MG63 (cell line): ENCODE measurements around the gene GNG7. TPM values are rescaled to one million over a fixed set of nuclear protein-coding genes. Genes with fewer than 3 reads are reported as not detected.
"Not testable (repeated sequence)": the region's sequence is repeated elsewhere in the genome, so short reads cannot be mapped to it uniquely, and the experiment has no call there.

Experiments
- DNase-seq: peaks from one replicate; pipeline ENCODE4 v3.0.0-alpha.2; 2020
- H3K27me3 ChIP-seq: fragments of 250-450 bp; sonication (Bioruptor Pico); 2 replicates; pipeline ENCODE4 v1.5.1; 2020; ENCODE audit warnings: mild to moderate bottlenecking, moderate library complexity
- H3K36me3 ChIP-seq: fragments of 250-450 bp; sonication (Bioruptor Pico); 2 replicates; pipeline ENCODE4 v1.5.1; 2020; ENCODE audit warnings: mild to moderate bottlenecking, moderate library complexity
- H3K4me3 ChIP-seq: fragments of 250-450 bp; sonication (Bioruptor Pico); 2 replicates; pipeline ENCODE4 v1.5.1; 2020; ENCODE audit warnings: mild to moderate bottlenecking, moderate library complexity
- H3K9me3 ChIP-seq: fragments of 250-450 bp; sonication (Bioruptor Pico); 2 replicates; pipeline ENCODE4 v1.5.1; 2020; ENCODE audit warnings: mild to moderate bottlenecking, moderate library complexity
- total RNA-seq: library from RNA; depleted of rRNA; stranded (reverse); fragments of >200 nt; shearing (Covaris generic); gene quantifications from 2 replicates; pipeline ENCODE4 v1.2.3, GENCODE V29; 2014; ENCODE audit warnings: low replicate concordance

The GNG7 gene
- total RNA-seq, 1 experiment from 2014 or later, result 0.20 TPM

DNA sequence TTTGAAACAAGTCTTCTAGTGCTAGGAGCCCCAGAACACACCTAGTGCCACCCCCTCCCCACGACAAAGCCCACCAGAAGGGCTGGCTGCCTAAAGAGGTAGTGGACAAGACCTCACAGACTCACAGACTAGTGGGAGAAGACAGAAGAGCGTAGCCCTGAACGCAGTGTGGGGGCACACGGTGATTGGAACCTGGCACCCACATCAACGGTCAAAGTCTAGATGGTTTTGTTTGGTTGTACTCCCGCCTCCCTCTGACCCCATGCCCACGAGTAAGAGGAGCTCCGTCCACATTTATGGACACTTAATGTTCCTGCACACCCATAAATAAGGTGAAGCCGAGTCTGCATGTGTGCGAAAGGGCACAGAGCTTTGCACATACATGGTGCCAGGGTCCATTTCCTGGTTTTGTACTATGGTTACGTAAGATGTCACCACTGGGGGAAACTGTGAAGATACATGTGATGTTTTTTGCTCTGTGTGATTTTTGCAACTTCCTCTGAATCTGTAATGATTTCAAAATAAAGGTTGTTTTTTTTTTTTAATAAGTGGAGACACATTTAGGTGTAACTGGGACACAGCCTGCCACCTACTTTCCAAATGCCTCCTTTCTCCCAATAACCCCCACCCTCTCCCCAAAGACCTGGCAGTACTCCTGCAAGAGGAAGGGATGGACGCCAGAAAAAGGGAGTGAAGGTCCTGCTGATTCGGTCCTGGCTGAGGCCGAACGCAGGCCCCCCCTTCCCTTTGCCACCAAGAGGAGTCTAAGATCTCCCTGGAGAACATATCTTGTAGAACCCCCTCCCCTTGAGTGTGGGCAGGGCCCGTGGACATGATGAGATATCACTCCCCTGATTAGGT is 72.8 kb downstream of the GNG7 start:
- no peaks in the 10 kb centered on the region for H3K27me3 ChIP-seq
- no peak for DNase-seq
- no peak overlapping the region for H3K4me3 ChIP-seq
- H3K36me3 ChIP-seq, result no peaks in the 10 kb centered on the region
- peaks cover 2% of the 10 kb centered on the region; the same call in 1 of the 2 replicates for H3K9me3 ChIP-seq

DNA sequence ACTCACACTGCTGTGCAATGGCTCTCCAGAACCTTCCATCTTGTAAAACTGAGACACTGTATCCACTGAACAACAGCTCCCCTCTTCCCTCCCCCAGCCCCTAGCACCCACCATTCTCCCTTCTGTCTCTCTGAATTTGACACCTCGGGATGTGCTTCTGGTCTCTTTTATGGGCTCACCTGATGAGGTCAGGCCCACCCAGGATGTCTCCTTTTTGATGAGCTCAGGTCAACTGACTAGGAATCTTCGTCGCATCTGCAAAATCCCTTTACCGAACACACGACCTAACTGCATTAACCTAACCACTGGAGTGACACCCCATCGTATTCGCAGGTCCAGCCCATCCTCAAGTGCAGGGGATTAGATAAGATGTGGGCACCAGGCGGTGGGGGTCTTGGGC is 73.9 kb downstream of the GNG7 start:
- Histone ChIP-seq H3K36me3 (no peaks in the 10 kb centered on the region), H3K4me3 (no peak overlapping the region), H3K9me3 (peaks cover 2% of the 10 kb centered on the region; the same call in 1 of the 2 replicates), H3K27me3 (no peaks in the 10 kb centered on the region)
- DNase-seq, result no peak

DNA sequence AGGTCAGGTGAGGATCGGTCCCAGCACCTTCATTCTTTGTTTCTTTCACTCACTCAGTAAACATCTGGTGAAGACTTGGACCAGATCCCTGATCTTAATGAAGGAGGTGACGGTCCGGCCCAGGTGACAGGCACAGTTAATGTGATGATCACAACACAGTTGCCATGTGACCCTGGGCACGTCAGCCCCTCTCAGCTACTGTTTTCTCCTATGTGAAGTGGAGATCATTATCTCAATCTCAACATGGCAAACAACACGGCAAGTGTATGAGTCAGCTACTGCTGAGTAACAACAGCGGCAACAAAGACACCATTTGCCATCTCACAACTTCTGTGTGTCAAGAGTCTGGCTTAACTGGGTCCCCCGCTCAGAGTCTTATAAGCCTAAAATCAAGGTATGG is 74.6 kb downstream of the GNG7 start:
- DNase-seq, result no peak
- peaks cover 2% of the 10 kb centered on the region; the same call in 1 of the 2 replicates for H3K9me3 ChIP-seq
- no peaks in the 10 kb centered on the region for H3K36me3 ChIP-seq
- no peaks in the 10 kb centered on the region for H3K27me3 ChIP-seq
- H3K4me3 ChIP-seq, result no peak overlapping the region

DNA sequence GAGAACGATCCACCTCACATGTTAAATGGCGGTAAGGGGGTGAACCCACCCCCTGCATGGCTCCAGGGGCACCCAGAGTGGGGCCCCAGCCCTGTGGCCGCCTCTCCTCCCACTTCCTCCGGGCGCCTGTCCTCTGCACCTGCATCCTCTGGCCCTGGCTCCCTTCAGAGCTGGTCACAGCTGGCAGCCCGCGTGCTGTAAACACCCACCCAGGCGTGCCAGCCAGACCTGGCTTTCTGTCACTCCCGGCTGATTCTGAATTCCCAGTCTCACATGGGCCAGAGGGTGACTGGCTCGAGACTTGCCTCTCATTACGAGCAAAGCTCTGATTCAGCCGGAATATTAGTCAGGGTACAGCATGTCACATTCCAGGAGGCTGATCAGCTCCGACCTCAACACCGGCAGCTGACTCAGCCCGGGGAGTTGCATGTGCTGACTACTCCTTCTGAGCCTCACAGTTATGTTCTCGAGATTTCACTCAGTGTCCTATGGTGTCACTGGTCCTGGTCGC is 75.1 kb downstream of the GNG7 start:
- no peak overlapping the region for H3K4me3 ChIP-seq
- H3K36me3 ChIP-seq, result no peaks in the 10 kb centered on the region
- H3K27me3 ChIP-seq, result no peaks in the 10 kb centered on the region
- peak; percentile 92 for DNase-seq
- peaks cover 2% of the 10 kb centered on the region; the same call in 1 of the 2 replicates for H3K9me3 ChIP-seq

DNA sequence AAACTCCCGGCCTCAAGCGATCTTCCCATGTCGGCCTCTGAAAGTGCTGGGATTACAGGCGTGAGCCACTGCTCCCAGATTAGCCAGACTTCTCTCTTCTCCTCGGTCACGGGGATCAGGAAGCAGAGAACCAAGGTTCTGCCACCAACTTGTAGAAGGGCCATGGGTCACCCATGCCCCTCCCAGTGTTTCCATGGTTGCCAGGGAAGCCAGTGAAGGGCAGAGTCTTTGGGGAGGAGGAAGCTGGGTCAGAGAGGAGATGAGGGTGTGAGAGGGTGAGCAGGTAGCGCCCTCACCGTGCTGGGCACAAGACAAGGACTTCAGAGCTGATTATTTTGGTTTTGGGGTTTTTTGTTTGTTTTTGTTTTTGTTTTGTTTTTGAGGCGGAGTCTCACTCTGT is 77.1 kb downstream of the GNG7 start:
- H3K9me3 ChIP-seq, result peaks cover 2% of the 10 kb centered on the region; the same call in 1 of the 2 replicates
- no peaks in the 10 kb centered on the region for H3K36me3 ChIP-seq
- no peak overlapping the region for H3K4me3 ChIP-seq
- no peaks in the 10 kb centered on the region for H3K27me3 ChIP-seq
- no peak for DNase-seq

DNA sequence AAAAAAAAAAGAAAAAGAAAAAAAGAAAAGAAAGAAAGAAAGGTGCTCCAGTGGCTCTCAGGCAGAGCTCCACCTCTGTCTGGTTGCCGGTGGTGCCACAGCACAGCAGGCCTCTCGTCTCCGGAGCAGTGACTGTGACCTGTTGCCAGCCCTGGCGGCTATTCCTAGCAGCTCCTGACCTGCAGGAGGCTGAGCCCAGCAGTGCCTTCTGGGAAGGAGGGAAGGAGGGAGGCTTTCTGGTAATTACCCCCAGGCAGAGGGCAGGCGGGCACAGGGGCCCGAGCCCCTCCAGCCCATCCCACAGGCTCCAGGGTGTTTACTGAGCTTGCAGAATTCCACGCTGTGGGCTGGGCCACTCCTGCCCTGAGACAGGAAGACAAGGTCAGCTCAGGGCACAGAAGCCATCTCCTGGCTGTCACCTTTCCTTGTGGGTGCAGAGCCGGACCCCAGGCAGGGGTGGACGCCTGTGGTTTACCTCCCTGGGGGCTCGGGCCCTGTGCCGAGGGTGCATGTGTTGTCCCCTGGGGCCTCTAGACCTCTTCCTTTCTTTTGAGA is 77.9 kb downstream of the GNG7 start:
- Histone ChIP-seq H3K36me3 (no peaks in the 10 kb centered on the region), H3K27me3 (no peaks in the 10 kb centered on the region), H3K4me3 (no peak overlapping the region), H3K9me3 (peaks cover 2% of the 10 kb centered on the region; the same call in 1 of the 2 replicates)
- DNase-seq, result no peak

DNA sequence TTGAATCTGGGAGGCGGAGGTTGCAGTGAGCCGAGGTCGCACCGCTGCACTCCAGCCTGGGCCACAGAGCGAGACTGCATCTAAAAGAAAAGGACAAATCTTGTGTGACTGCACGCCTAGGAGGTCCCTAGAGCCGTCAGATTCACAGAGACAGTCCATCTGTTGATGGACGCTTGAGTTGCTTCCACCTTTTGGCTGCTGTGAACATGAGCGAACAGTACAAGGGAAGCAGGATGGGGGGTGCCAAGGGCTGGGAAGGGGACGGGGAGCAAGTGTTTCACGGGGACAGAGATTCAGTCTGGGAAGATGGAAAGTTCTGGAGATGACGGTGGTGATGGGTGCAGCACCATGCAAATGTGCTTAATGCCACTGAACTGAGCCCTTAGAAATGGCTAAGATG is 78.7 kb downstream of the GNG7 start:
- H3K9me3 ChIP-seq, result peaks cover 2% of the 10 kb centered on the region; the same call in 1 of the 2 replicates
- DNase-seq, result no peak
- no peak overlapping the region for H3K4me3 ChIP-seq
- no peaks in the 10 kb centered on the region for H3K27me3 ChIP-seq
- H3K36me3 ChIP-seq, result no peaks in the 10 kb centered on the region

DNA sequence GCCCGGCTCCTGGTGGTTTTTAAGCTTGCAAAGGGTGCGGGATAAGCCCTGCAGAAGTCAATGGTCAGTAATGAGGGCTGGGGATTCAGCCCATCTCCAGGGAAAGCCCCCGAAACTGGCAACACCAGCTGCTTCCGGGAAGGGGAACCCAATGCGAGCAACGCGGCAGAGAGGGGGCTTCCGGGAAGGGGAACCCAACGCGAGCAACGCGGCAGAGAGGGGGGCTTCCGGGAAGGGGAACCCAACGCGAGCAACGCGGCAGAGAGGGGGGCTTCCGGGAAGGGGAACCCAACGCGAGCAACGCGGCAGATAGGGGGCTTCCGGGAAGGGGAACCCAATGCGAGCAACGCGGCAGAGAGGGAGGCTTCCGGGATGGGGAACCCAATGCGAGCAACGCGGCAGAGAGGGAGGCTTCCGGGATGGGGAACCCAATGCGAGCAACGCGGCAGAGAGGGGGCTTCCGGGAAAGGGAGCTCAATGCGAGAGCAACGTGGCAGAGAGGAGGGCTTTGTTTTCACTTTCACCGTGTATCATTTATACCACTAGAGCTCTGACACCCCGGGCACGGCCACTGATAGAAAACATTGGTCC is 80.0 kb downstream of the GNG7 start:
- H3K4me3 ChIP-seq, DNase-seq, H3K27me3 ChIP-seq, H3K9me3 ChIP-seq, H3K36me3 ChIP-seq: not testable (repeated sequence)

DNA sequence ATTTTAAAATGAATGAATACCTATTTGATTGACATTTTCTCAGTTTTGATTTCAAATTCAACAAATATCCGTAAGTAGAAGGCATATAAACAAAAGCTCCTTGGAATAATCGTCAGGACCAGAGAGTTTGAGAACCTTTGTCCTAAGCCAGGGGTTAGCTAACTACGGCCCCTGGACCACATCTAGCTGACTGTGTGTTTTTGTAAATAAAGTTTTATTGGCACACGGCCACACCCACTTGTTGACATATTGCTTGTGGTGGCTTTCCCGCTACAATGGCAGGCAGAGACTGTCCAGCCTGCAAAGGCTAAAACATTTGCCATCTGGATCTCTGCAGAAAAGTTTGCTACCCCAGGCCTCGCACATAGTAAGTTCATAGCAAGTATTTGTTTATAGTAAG is 83.4 kb downstream of the GNG7 start:
- no peaks in the 10 kb centered on the region for H3K36me3 ChIP-seq
- H3K27me3 ChIP-seq, result no peaks in the 10 kb centered on the region
- H3K9me3 ChIP-seq, result no peaks in the 10 kb centered on the region
- DNase-seq, result no peak
- H3K4me3 ChIP-seq, result no peak overlapping the region

DNA sequence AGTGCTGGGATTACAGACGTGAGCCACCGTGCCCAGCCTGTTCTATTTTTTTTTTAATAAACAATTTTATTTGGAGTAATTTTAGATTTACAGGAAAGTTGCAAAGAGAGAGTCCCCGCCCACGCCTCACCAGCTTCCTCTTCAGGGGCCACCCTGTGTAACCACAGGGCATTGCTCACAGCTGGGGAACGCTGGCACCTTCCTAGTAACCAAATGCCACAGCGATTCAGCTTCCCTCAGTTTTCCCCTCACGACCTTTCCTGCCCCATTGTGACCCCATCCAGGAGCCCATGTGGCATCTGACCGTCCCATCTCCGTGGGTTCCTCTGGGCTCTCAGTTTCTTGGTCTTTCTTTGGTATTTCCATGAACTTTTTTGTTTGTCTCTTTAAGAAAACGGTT is 83.9 kb downstream of the GNG7 start:
- Histone ChIP-seq H3K9me3 (no peaks in the 10 kb centered on the region), H3K36me3 (no peaks in the 10 kb centered on the region), H3K4me3 (no peak overlapping the region), H3K27me3 (no peaks in the 10 kb centered on the region)
- peak; percentile 83 for DNase-seq

DNA sequence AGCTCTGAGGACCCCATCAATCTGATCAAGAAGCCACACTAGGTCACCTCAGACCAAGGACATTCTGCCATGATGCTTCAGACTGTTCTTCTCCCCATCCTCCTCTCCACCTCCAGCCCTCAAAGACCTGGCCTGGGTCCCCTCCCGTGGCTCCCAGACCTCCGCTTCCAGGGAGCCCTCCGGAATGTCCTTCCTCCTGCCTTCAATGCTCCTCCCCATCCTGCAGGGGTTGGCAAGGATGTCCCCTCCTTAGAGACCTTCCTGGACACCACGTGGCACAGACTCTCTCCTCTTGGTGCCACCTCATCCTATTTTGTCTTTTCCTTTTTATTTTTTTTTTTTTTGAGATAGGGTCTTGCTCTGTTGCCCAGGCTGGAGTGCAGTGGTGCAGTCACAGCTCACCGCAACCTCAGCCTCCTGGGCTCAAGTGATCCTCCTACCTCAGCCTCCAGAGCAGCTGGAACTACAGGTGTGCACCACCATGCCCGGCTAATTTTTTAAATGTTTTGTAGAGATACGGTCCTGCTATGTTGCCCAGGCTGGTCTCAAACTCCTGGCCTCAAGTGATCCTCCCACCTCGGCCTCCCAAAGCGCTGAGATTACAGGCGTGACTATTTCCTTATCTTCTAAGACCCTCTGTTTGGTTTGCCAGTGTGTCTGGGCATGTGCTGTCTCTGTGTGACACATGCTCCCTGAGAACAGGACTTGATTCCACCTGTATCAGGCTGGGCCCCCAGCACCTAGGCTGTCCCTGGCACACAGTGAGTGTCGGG is 84.9 kb downstream of the GNG7 start:
- no peaks in the 10 kb centered on the region for H3K9me3 ChIP-seq
- no peaks in the 10 kb centered on the region for H3K36me3 ChIP-seq
- H3K27me3 ChIP-seq, result no peaks in the 10 kb centered on the region
- H3K4me3 ChIP-seq, result no peak overlapping the region
- no peak for DNase-seq

DNA sequence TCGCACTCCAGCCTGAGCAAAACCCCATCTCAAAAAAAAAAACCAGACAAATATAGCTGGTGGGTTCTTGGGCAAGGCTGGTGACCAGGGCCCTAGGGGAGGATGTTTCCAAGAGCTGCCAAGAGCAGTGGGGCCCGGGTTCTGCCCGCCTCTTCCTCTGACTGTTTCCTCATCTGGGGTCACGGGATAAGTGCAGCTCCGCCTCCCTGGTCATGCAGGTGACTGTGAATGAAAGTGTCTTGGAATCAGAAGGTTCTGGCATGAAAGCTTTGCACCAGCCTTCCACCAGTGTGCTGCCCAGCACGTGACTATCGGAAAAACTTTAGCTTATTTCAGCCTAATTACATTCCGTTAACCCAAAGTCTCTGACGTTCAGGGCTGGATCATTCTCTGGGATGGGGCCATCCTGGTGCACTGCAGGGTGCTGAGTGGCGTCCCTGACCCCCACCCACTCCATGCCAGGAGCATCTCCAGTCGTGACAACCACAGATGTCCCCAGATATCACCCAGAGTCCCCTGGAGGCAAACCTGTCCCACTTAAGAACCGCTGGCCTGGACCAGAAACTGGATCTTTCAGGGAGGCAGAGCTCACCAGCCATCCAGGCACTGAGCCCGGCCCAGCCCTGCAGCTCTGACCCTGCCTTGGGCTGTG is 85.6 kb downstream of the GNG7 start:
- no peak for DNase-seq
- Histone ChIP-seq H3K4me3 (no peak overlapping the region), H3K36me3 (no peaks in the 10 kb centered on the region), H3K9me3 (no peaks in the 10 kb centered on the region), H3K27me3 (no peaks in the 10 kb centered on the region)

DNA sequence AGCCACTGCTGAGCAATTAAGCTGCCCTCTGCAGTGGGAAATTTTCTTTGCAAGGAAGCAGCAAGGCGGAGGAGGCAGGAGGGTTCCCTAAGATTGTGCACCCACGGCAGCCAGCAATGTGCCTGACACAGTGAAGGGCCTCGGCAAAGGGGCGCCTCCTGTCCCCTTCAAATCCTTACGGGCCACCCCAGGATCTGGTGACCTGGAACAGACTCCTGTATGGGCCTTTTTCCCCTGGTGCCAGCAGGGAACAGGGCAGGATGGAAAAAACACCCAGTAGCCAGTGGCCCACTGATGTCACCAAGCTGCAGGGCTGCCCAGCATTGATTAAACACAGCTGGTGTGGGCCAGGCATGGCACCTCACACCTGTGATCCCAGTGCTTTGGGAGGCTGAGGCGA is 86.7 kb downstream of the GNG7 start:
- Histone ChIP-seq H3K9me3 (no peaks in the 10 kb centered on the region), H3K36me3 (no peaks in the 10 kb centered on the region), H3K27me3 (no peaks in the 10 kb centered on the region), H3K4me3 (no peak overlapping the region)
- DNase-seq, result no peak

DNA sequence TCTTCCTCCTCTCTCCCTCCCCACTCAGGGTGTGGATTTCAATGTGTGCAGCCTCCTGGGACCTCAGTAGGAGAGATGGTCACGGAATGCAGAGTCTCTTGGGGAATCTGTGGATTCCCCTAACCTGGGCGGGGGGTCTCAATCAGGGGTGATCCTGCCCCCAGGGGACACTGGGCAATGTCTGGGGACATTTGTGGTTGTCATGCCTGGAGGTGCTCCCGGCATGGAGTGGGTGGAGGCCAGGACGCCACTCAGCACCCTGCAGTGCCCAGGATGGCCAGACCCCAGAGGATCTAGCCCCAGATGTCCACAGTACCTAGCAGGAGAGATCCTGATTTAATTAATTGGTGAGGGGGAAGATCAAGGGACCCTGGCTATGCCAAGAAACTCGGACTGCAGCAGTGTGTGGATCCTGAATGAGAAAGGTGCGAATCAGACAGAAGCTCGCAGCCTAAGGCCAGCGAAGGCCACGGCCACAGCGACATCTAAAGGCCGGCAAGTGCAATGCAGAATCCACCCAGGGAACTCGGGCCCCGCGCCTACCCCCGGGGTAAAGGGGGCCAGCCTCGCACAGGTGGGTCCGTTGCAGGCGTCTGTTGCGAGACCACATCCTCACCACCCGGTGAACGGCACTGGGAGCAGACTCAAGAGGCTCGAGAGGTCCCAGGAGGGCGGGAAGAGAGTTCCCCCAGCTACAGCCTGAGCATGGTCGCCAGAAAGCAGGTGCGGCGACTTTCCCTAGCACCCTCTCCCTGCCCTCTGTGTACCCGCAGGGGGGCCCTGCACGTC is 88.8 kb downstream of the GNG7 start:
- H3K4me3 ChIP-seq, result no peak overlapping the region
- no peaks in the 10 kb centered on the region for H3K9me3 ChIP-seq
- DNase-seq, result peak; percentile 10
- no peaks in the 10 kb centered on the region for H3K36me3 ChIP-seq
- no peaks in the 10 kb centered on the region for H3K27me3 ChIP-seq

DNA sequence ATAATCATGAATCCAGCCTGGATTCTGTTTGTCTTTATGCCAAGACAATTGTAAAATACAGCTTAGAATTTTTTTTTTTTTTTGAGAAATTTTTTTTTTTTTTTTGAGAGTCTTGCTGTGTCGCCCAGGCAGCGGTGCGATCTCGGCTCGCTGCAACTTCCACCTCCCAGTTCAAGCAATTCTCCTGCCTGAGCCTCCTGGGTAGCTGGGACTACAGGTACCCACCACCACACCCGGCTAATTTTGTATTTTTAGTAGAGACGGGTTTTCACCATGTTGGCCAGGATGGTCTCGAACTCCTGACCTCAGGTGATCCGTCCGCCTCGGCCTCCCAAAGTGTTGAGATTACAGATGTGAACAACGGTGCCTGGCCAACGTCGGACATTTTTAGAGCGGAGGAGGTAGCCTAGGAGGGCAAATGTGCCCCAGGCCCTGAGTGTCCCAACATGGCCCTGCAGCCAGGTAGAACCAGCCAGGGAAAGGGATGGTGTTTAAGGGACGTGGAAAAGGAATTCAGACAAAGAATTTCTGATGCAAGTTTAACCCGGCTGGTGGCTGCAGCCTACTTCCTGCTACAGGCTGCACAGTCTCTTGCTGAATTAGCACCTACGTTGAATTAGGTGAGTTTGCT is 89.8 kb downstream of the GNG7 start:
- Histone ChIP-seq H3K4me3 (no peak overlapping the region), H3K9me3 (no peaks in the 10 kb centered on the region), H3K36me3 (no peaks in the 10 kb centered on the region), H3K27me3 (no peaks in the 10 kb centered on the region)
- DNase-seq, result no peak
